SK-N-SH treated with all-trans-retinoic acid at 6 μM for 48 hours (cell line): ENCODE measurements around the gene PRC1.
A peak's percentile ranks its signal among the peaks of the same experiment; 100 is the strongest.

ENCODE experiments used
- ATAC-seq: fragments of 200-7000 bp; cut with Tn5 transposase; 3 replicates; pipeline ENCODE4 v1.9.1; 2020; ENCODE audit warnings: mild to moderate bottlenecking, moderate library complexity
- ARNTL ChIP-seq: fragments of 450-650 bp; formaldehyde crosslinking; IDR thresholded peaks from 2 replicates; pipeline ENCODE4 v1.5.0; 2020; ENCODE audit warnings: low read depth, mild to moderate bottlenecking, moderate library complexity, borderline replicate concordance
- BACH2 ChIP-seq: fragments of 250-450 bp; sonication (Bioruptor Pico); IDR thresholded peaks from 2 replicates; pipeline ENCODE4 v1.9.0; 2021; ENCODE audit warnings: mild to moderate bottlenecking, borderline replicate concordance
- CSDC2 ChIP-seq: fragments of 250-450 bp; sonication (Bioruptor Pico); IDR thresholded peaks from 2 replicates; pipeline ENCODE4 v1.5.0; 2020; ENCODE audit warnings: mild to moderate bottlenecking, moderate library complexity
- CSRNP3 ChIP-seq: fragments of 250-450 bp; sonication (Bioruptor Pico); IDR thresholded peaks from 2 replicates; pipeline ENCODE4 v1.5.1; 2021; ENCODE audit warnings: mild to moderate bottlenecking, moderate library complexity
- ESRRG ChIP-seq: fragments of 250-450 bp; sonication (Bioruptor Pico); IDR thresholded peaks from 2 replicates; pipeline ENCODE4 v1.6.1; 2021; ENCODE audit warnings: mild to moderate bottlenecking
- GLIS3 ChIP-seq: fragments of 250-450 bp; sonication (Bioruptor Pico); IDR thresholded peaks from 2 replicates; pipeline ENCODE4 v1.5.0; 2020; ENCODE audit warnings: mild to moderate bottlenecking, moderate library complexity
- ISL1 ChIP-seq: fragments of 250-450 bp; sonication (Bioruptor Pico); IDR thresholded peaks from 2 replicates; pipeline ENCODE4 v2.1.2; 2022; ENCODE audit warnings: mild to moderate bottlenecking, moderate library complexity
- OSR1 ChIP-seq: fragments of 250-450 bp; sonication (Bioruptor Pico); IDR thresholded peaks from 2 replicates; pipeline ENCODE4 v1.8.0; 2022; ENCODE audit warnings: moderate library complexity, mild to moderate bottlenecking, inconsistent platforms
- PATZ1 ChIP-seq: fragments of 250-450 bp; sonication (Bioruptor Pico); IDR thresholded peaks from 2 replicates; pipeline ENCODE4 v1.8.0; 2020; ENCODE audit warnings: mild to moderate bottlenecking, moderate library complexity, borderline replicate concordance
- POU6F1 ChIP-seq: fragments of 250-450 bp; sonication (Bioruptor Pico); IDR thresholded peaks from 2 replicates; pipeline ENCODE4 v1.8.0; 2021; ENCODE audit warnings: low read depth, mild to moderate bottlenecking, moderate library complexity, borderline replicate concordance
- PPARA ChIP-seq: fragments of 250-450 bp; sonication (Bioruptor Pico); IDR thresholded peaks from 2 replicates; pipeline ENCODE4 v1.5.0; 2020; ENCODE audit warnings: mild to moderate bottlenecking, borderline replicate concordance
- RARB ChIP-seq: fragments of 250-450 bp; sonication (Bioruptor Pico); IDR thresholded peaks from 2 replicates; pipeline ENCODE4 v1.8.0; 2021; ENCODE audit warnings: mild to moderate bottlenecking, moderate library complexity
- SNAI2 ChIP-seq: fragments of 250-450 bp; sonication (Bioruptor Pico); IDR thresholded peaks from 2 replicates; pipeline ENCODE4 v1.5.0; 2020; ENCODE audit warnings: mild to moderate bottlenecking, moderate library complexity
- TCF4 ChIP-seq: fragments of 250-450 bp; sonication (Bioruptor Pico); IDR thresholded peaks from 2 replicates; pipeline ENCODE4 v1.8.0; 2021; ENCODE audit warnings: mild to moderate bottlenecking, moderate library complexity, borderline replicate concordance
- TOX ChIP-seq: fragments of 250-450 bp; sonication (Bioruptor Pico); IDR thresholded peaks from 2 replicates; pipeline ENCODE4 v1.8.0; 2021; ENCODE audit warnings: mild to moderate bottlenecking, moderate library complexity, borderline replicate concordance
- ZC3H10 ChIP-seq: fragments of 250-450 bp; sonication (Bioruptor Pico); IDR thresholded peaks from 2 replicates; pipeline ENCODE4 v1.5.1; 2021; ENCODE audit warnings: mild to moderate bottlenecking, moderate library complexity
- ZFP3 ChIP-seq: fragments of 250-450 bp; sonication (Bioruptor Pico); IDR thresholded peaks from 2 replicates; pipeline ENCODE4 v1.5.0; 2020; ENCODE audit warnings: mild to moderate bottlenecking, moderate library complexity
- ZFP30 ChIP-seq: fragments of 450-650 bp; formaldehyde crosslinking; IDR thresholded peaks from 2 replicates; pipeline ENCODE4 v1.5.0; 2022; ENCODE audit warnings: mild to moderate bottlenecking, moderate library complexity
- ZNF565 ChIP-seq: fragments of 450-650 bp; formaldehyde crosslinking; conservative IDR thresholded peaks from 2 replicates; pipeline ENCODE4 v1.5.0; 2020; ENCODE audit warnings: low read depth, mild to moderate bottlenecking, moderate library complexity
- ZNF70 ChIP-seq: fragments of 450-650 bp; formaldehyde crosslinking; IDR thresholded peaks from 2 replicates; pipeline ENCODE4 v1.5.0; 2020; ENCODE audit warnings: mild to moderate bottlenecking, moderate library complexity
- ZNF8 ChIP-seq: fragments of 450-650 bp; formaldehyde crosslinking; IDR thresholded peaks from 2 replicates; pipeline ENCODE4 v1.5.0; 2020; ENCODE audit warnings: mild to moderate bottlenecking, moderate library complexity

PRC1 gene

GRCh38 chr15:90956274-90957030, 37.9 kb downstream of the PRC1 start:
- TF ChIP-seq OSR1 (CRISPR knock-in tag) = no peak
- TF ChIP-seq ARNTL (CRISPR knock-in tag) = no peak
- TF ChIP-seq ZNF8 (CRISPR knock-in tag) = no peak
- TF ChIP-seq TOX (CRISPR knock-in tag) = no peak
- TF ChIP-seq ZFP3 (CRISPR knock-in tag) = no peak
- TF ChIP-seq ZFP30 (CRISPR knock-in tag) = no peak
- TF ChIP-seq ISL1 (CRISPR knock-in tag) = no peak
- TF ChIP-seq GLIS3 = no peak
- no peak for TF ChIP-seq BACH2 (CRISPR knock-in tag)
- TF ChIP-seq ZNF565 (CRISPR knock-in tag) = no peak
- no peak for TF ChIP-seq PATZ1 (CRISPR knock-in tag)
- TF ChIP-seq ZNF70 = no peak
- TF ChIP-seq TCF4 (CRISPR knock-in tag) = no peak
- TF ChIP-seq PPARA = no peak
- no peak for TF ChIP-seq ZC3H10 (CRISPR knock-in tag)
- no peak for TF ChIP-seq SNAI2 (CRISPR knock-in tag)
- TF ChIP-seq CSDC2 = no peak
- TF ChIP-seq ESRRG = no peak
- TF ChIP-seq RARB = no peak
- ATAC-seq = peak; percentile 62

GRCh38 chr15:90955624-90956273, 38.6 kb downstream of the PRC1 start:
- ATAC-seq = no peak
- TF ChIP-seq ZFP3 (CRISPR knock-in tag) (no peak), ZFP30 (CRISPR knock-in tag) (no peak), ESRRG (no peak), CSRNP3 (CRISPR knock-in tag) (no peak), ARNTL (CRISPR knock-in tag) (no peak), ZNF8 (CRISPR knock-in tag) (no peak), TOX (CRISPR knock-in tag) (no peak), ZC3H10 (CRISPR knock-in tag) (no peak), PPARA (no peak), ZNF70 (no peak), BACH2 (CRISPR knock-in tag) (no peak), CSDC2 (no peak), PATZ1 (CRISPR knock-in tag) (no peak)

GRCh38 chr15:90954712-90955623, 39.4 kb downstream of the PRC1 start, which contains the start of gene RCCD1:
TSS of gene RCCD1 (plus strand) at chr15:90954884. CDS start at chr15:90956735, 1,851 bp downstream.
- ATAC-seq = peak; percentile 92
- TF ChIP-seq ZNF70 = 0 out of 2 replicates have a peak, but pooled peaks have one; percentile 54
- no peak for TF ChIP-seq ZNF8 (CRISPR knock-in tag)
- TF ChIP-seq RARB = 0 out of 2 replicates have a peak, but pooled peaks have one; percentile 29
- peak; percentile 19; the same call in 1 of the 2 replicates for TF ChIP-seq SNAI2 (CRISPR knock-in tag)
- TF ChIP-seq ZNF565 (CRISPR knock-in tag) = no peak
- TF ChIP-seq ZFP30 (CRISPR knock-in tag) = no peak
- TF ChIP-seq TCF4 (CRISPR knock-in tag) = no peak
- TF ChIP-seq ISL1 (CRISPR knock-in tag) = no peak
- TF ChIP-seq POU6F1 (CRISPR knock-in tag) = 0 out of 2 replicates have a peak, but pooled peaks have one; percentile 24
- TF ChIP-seq ZC3H10 (CRISPR knock-in tag) = no peak
- no peak for TF ChIP-seq PATZ1 (CRISPR knock-in tag)
- TF ChIP-seq TOX (CRISPR knock-in tag) = no peak
- TF ChIP-seq BACH2 (CRISPR knock-in tag) = no peak
- no peak for TF ChIP-seq OSR1 (CRISPR knock-in tag)
- no peak for TF ChIP-seq ARNTL (CRISPR knock-in tag)
- TF ChIP-seq CSDC2 = no peak
- peak; percentile 70; the same call in 1 of the 2 replicates for TF ChIP-seq ZFP3 (CRISPR knock-in tag)
- no peak for TF ChIP-seq ESRRG
- TF ChIP-seq PPARA = no peak
